ENCODE results near the gene NCS1. TPM values are rescaled to one million over a fixed set of nuclear protein-coding genes. Genes with fewer than 3 reads are reported as not detected.
"Not testable (repeated sequence)": the region's sequence is repeated elsewhere in the genome, so short reads cannot be mapped to it uniquely, and the experiment has no call there.

Gene NCS1
- total RNA-seq, 1 donor from 2014 or later = 20.1 TPM

- H3K27ac Mint-ChIP-seq (ENCODE audit: unreplicated experiment) = no peak overlapping the region
- H3K9me3 Mint-ChIP-seq (ENCODE audit: unreplicated experiment) = no peaks in the 10 kb centered on the region
- H3K4me1 Mint-ChIP-seq (ENCODE audit: unreplicated experiment) = no peaks in the 10 kb centered on the region
- H3K4me3 Mint-ChIP-seq (ENCODE audit: unreplicated experiment) = no peak overlapping the region
- no peak for DNase-seq (ENCODE audit: low spot score)
- H3K27me3 Mint-ChIP-seq (ENCODE audit: unreplicated experiment) = peaks cover 2% of the 10 kb centered on the region
- no peaks in the 10 kb centered on the region for H3K36me3 Mint-ChIP-seq (ENCODE audit: low read depth, unreplicated experiment)
- TF ChIP-seq, protein P1, sequence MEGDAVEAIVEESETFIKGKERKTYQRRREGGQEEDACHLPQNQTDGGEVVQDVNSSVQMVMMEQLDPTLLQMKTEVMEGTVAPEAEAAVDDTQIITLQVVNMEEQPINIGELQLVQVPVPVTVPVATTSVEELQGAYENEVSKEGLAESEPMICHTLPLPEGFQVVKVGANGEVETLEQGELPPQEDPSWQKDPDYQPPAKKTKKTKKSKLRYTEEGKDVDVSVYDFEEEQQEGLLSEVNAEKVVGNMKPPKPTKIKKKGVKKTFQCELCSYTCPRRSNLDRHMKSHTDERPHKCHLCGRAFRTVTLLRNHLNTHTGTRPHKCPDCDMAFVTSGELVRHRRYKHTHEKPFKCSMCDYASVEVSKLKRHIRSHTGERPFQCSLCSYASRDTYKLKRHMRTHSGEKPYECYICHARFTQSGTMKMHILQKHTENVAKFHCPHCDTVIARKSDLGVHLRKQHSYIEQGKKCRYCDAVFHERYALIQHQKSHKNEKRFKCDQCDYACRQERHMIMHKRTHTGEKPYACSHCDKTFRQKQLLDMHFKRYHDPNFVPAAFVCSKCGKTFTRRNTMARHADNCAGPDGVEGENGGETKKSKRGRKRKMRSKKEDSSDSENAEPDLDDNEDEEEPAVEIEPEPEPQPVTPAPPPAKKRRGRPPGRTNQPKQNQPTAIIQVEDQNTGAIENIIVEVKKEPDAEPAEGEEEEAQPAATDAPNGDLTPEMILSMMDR (IDR thresholded peaks at IDR 0.05; ENCODE audit: unreplicated experiment) = no peak
These were observed 82.8 kb downstream of the NCS1 start for GRCh38 chr9:130254747-130255630.

DNA sequence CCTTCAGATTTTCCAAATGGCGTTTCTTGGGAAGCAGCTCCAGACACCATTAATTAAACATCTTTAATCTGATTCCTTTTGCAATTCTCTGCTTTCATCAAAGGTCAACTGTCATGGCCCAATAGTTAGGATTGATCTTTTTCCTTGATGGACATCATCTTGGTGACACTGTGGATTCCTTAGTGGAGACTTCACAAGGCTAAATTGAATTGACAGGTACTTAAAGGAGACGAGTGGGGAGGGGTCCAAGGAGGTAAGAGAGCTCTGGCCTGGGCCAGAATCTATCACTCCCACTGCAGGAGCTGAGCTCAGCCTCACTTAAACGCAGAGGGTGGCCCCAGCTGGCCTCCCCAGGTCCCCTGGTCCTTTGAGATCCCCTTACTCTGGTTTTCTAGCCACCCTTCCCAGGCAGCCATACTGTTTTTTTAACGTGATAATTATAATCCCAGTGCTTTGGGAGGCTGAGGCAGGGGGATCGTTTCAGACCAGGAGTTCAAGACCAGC is 83.5 kb downstream of the NCS1 start:
- H3K4me3 Mint-ChIP-seq (ENCODE audit: unreplicated experiment) = no peak overlapping the region
- no peaks in the 10 kb centered on the region for H3K36me3 Mint-ChIP-seq (ENCODE audit: low read depth, unreplicated experiment)
- TF ChIP-seq, protein P1 (IDR thresholded peaks at IDR 0.05; ENCODE audit: unreplicated experiment) = no peak
- H3K27ac Mint-ChIP-seq (ENCODE audit: unreplicated experiment) = no peak overlapping the region
- H3K9me3 Mint-ChIP-seq (ENCODE audit: unreplicated experiment) = no peaks in the 10 kb centered on the region
- no peak for DNase-seq (ENCODE audit: low spot score)
- no peaks in the 10 kb centered on the region for H3K4me1 Mint-ChIP-seq (ENCODE audit: unreplicated experiment)
- H3K27me3 Mint-ChIP-seq (ENCODE audit: unreplicated experiment) = peaks cover 2% of the 10 kb centered on the region

DNA sequence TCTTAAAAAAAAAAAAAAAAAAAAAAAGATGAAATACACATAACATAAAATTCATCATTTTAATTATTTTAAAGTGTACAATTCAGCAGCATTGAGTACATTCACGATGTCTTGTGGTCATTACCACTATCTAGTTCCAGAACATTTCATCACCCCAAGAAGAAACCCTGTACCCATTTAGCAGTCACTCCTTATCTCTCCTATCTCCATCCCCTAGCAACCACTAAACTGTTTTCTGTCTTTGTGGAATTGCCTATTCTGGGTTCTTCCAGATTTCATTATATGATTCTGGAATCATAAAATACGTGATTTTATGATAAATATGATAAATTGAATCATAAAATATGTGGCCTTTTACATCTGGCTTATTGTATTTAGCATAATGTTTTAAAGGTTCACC is 84.4 kb downstream of the NCS1 start:
- Mint-ChIP-seq H3K27me3 (ENCODE audit: unreplicated experiment) (peaks cover 2% of the 10 kb centered on the region), H3K4me3 (ENCODE audit: unreplicated experiment) (no peak overlapping the region), H3K36me3 (ENCODE audit: low read depth, unreplicated experiment) (no peaks in the 10 kb centered on the region), H3K9me3 (ENCODE audit: unreplicated experiment) (no peaks in the 10 kb centered on the region), H3K4me1 (ENCODE audit: unreplicated experiment) (no peaks in the 10 kb centered on the region), H3K27ac (ENCODE audit: unreplicated experiment) (no peak overlapping the region)
- DNase-seq (ENCODE audit: low spot score) = no peak
- TF ChIP-seq, protein P1 (IDR thresholded peaks at IDR 0.05; ENCODE audit: unreplicated experiment) = no peak

GRCh38 chr9:130258137-130258536 is 85.9 kb downstream of the NCS1 start:
- H3K36me3 Mint-ChIP-seq (ENCODE audit: low read depth, unreplicated experiment); H3K27me3 Mint-ChIP-seq (ENCODE audit: unreplicated experiment); H3K4me3 Mint-ChIP-seq (ENCODE audit: unreplicated experiment); DNase-seq (ENCODE audit: low spot score); H3K9me3 Mint-ChIP-seq (ENCODE audit: unreplicated experiment); H3K27ac Mint-ChIP-seq (ENCODE audit: unreplicated experiment); H3K4me1 Mint-ChIP-seq (ENCODE audit: unreplicated experiment): not testable (repeated sequence)

DNA sequence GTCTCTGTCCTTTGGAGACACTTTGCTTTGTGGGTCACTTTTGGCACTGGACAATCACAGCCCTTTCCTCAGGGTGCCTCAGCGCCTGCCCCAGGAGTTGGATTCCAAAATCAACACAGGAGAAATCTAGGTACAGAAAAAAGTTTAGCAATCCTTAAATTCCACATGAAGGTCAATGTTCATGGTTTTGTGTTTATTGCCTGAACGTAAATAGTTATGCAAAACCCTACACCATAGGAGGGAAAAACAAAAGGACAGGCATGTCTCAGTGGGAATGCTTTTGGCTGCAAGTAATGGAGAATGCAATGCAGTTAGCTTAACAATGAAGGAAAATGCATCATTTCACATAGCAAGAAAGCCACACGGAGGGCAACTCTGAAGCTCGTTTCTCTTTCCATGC is 86.8 kb downstream of the NCS1 start:
- H3K27ac Mint-ChIP-seq (ENCODE audit: unreplicated experiment) = no peak overlapping the region
- TF ChIP-seq, protein P1 (IDR thresholded peaks at IDR 0.05; ENCODE audit: unreplicated experiment) = no peak
- H3K27me3 Mint-ChIP-seq (ENCODE audit: unreplicated experiment) = peaks cover 4% of the 10 kb centered on the region
- no peaks in the 10 kb centered on the region for H3K36me3 Mint-ChIP-seq (ENCODE audit: low read depth, unreplicated experiment)
- no peaks in the 10 kb centered on the region for H3K9me3 Mint-ChIP-seq (ENCODE audit: unreplicated experiment)
- no peak for DNase-seq (ENCODE audit: low spot score)
- H3K4me1 Mint-ChIP-seq (ENCODE audit: unreplicated experiment) = no peaks in the 10 kb centered on the region
- H3K4me3 Mint-ChIP-seq (ENCODE audit: unreplicated experiment) = no peak overlapping the region

Data from endothelial cell (in vitro differentiated cells).